Fibroblast of mammary gland (primary cell): Measurements from ENCODE around the gene LY9.
A peak's percentile ranks its signal among the peaks of the same experiment; 100 is the strongest.

Source experiments
- DNase-seq: peaks from one replicate; pipeline ENCODE4 v3.0.0-alpha.2; 2010; ENCODE audit warnings: low read depth
- H3K4me3 ChIP-seq: 2 replicates; pipeline ENCODE4 v1.5.1; 2011; ENCODE audit warnings: low read depth, mild to moderate bottlenecking, low read length, moderate library complexity; ENCODE audit not compliant: control insufficient read depth
- TF ChIP-seq, protein P1 (sequence below): conservative IDR thresholded peaks from 2 replicates; pipeline ENCODE4 v1.5.1; 2011; ENCODE audit warnings: low read depth, low read length, inconsistent platforms; ENCODE audit not compliant: control insufficient read depth, insufficient read depth

Gene LY9

DNA sequence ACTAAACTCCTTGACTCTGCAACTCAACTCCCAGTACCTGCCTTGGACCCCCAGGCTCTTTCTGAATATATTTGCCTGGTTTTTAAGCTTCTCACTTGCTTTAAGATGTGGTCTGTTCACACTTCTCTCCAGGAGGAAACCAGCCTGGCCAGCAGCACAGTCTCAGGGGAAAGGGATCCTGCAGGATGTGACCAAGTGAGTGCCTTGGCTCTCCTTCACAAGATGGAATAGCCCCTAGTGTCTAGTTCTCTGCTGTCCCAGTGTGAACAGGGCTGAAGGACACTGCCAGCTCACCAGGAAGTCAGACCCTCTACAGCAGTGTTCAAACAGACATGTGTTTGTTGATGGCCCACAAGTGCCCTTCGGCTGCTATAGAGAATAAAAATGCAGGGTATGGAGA, 33.8 kb downstream of the LY9 start:
- no peak overlapping the region for H3K4me3 ChIP-seq
- TF ChIP-seq, protein P1, sequence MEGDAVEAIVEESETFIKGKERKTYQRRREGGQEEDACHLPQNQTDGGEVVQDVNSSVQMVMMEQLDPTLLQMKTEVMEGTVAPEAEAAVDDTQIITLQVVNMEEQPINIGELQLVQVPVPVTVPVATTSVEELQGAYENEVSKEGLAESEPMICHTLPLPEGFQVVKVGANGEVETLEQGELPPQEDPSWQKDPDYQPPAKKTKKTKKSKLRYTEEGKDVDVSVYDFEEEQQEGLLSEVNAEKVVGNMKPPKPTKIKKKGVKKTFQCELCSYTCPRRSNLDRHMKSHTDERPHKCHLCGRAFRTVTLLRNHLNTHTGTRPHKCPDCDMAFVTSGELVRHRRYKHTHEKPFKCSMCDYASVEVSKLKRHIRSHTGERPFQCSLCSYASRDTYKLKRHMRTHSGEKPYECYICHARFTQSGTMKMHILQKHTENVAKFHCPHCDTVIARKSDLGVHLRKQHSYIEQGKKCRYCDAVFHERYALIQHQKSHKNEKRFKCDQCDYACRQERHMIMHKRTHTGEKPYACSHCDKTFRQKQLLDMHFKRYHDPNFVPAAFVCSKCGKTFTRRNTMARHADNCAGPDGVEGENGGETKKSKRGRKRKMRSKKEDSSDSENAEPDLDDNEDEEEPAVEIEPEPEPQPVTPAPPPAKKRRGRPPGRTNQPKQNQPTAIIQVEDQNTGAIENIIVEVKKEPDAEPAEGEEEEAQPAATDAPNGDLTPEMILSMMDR, result no peak
- DNase-seq, result no peak

GRCh38 chr1:160830321-160831153, 34.6 kb downstream of the LY9 start:
- no peak overlapping the region for H3K4me3 ChIP-seq
- peak; percentile 12 for DNase-seq
- TF ChIP-seq, protein P1, result peak; percentile 44

DNA sequence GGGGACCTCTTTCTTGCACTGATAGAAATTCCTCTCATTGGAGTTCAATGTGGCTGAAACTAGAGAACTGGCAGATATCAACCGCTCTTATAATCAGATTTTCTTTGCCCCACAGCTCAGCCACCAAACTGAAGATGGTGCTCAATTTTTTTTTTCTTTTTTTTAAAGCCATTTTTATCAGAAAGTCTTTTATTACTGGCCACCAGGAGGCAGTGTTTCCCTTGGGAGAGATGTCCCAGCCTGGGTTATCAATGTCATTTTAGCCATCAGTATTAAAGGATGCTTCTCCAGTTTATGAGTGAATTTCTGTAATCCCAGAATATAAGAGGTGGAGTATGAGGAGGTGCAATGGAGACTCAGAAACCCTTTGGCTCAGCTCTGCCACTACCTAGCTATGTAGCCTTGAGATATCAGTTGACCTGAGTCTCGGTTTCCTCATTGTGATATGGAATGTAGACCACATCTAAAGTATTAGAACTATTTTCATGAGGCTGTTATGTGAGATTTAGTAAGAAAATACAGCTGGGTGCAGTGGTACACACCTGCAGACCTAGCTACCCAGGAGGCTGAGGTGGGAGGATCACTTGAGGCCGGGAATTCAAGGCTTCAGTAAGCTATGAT, 39.1 kb downstream of the LY9 start:
- DNase-seq, result peak; percentile 32
- TF ChIP-seq, protein P1, result peak; percentile 52

GRCh38 chr1:160835751-160836150, 39.8 kb downstream of the LY9 start:
- no peak overlapping the region for H3K4me3 ChIP-seq
- TF ChIP-seq, protein P1, result no peak
- DNase-seq, result no peak

More for the DNA sequence above, 39.1 kb downstream of the LY9 start:
- H3K4me3 ChIP-seq, result no peak overlapping the region

- no peak overlapping the region for H3K4me3 ChIP-seq
- no peak for DNase-seq
- TF ChIP-seq, protein P1, result no peak
Observed at GRCh38 chr1:160836561-160836960, 40.6 kb downstream of the LY9 start.

DNA sequence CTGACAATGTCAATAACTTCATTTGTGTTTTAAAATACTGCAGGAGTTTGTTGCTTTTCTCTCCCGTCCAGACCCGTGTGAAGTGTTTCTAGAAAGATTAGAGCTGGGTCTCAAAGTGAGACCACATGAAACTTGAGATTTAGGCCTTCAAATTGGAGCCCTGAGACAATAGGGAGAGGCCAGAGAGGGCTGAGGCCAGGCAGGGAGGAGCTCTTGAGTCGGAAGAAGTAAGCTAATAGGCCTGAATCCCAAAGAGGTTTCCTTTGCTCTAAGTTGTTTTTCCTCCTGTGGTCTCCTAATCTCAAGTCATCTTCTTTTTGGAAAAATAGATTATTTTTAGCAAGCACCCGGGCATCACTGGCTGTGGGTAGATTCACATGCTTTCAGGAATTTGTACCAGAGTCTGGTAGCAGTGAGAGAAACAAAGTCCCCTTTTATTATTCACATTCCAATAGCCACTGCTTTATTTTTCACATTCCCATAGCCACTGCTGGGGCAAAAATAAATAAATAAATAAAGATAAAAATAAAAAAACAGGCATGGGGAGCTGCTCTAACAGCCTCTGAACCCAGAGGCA, 41.1 kb downstream of the LY9 start:
- H3K4me3 ChIP-seq, result no peak overlapping the region
- DNase-seq, result no peak
- TF ChIP-seq, protein P1, result no peak
